Measurements from ENCODE around the gene HSFX4.
"Not testable (repeated sequence)": the region's sequence is repeated elsewhere in the genome, so short reads cannot be mapped to it uniquely, and the experiment has no call there.

DNA sequence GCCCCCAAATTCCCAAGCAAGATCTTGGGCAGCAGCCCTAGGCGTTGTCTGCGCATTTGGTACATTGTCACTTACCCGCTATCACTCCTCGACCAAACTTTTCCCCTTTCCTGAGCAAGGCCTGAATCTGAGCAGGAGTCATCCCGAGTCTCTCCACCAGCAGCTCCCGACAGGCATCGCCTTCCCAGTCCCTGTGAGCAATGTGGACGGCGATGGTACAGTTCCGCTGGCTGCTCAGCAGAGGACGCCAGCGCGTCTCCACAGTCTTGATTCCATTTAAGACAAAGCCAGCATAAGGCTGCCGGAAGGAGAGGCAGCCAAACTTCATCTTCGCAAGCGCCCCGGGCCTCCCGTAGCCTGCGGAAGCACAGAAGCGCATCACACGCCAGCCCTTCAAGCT is 4.2 kb downstream of the HSFX4 start:
- TF ChIP-seq POLR2AphosphoS5 (IDR thresholded peaks at IDR 0.05; ENCODE audit: borderline replicate concordance, low read depth, low read length); EZH2 (IDR thresholded peaks at IDR 0.05); FOXP2 (optimal IDR thresholded peaks at IDR 0.05; ENCODE audit: control extremely low read depth, extremely low read length, insufficient read depth): not testable (repeated sequence)

Data from SK-N-MC (cell line).